ENCODE measurements around the gene MAN1A2. TPM values are rescaled to one million over a fixed set of nuclear protein-coding genes. Genes with fewer than 3 reads are reported as not detected.

Gene MAN1A2
- total RNA-seq, 1 experiment from 2014 or later: 21.0 TPM

GRCh38 chr1:117389284-117389683 lies 22.0 kb downstream of the MAN1A2 start:
- ChIA-PET POLR2A (no interaction called here), CTCF (no interaction called here)

GRCh38 chr1:117389779-117390178 lies 22.5 kb downstream of the MAN1A2 start:
- Mint-ChIP-seq H3K9me3 (ENCODE audit: unreplicated experiment) (no peaks in the 10 kb centered on the region), H3K4me1 (ENCODE audit: low read depth, unreplicated experiment) (peaks cover 10% of the 10 kb centered on the region), H3K27ac (ENCODE audit: unreplicated experiment) (no peak overlapping the region), H3K4me3 (ENCODE audit: unreplicated experiment) (no peak overlapping the region), H3K27me3 (ENCODE audit: insufficient read depth, unreplicated experiment) (no peaks in the 10 kb centered on the region), H3K36me3 (ENCODE audit: insufficient read depth, unreplicated experiment) (peaks cover 4% of the 10 kb centered on the region)
- intact Hi-C loops (cut with micrococcal nuclease; ENCODE audit: unreplicated experiment): no loop called here
- Histone ChIP-seq H3K36me3 (ENCODE audit: control insufficient read depth, insufficient read depth, low read length) (no peaks in the 10 kb centered on the region), H3K4me1 (no peaks in the 10 kb centered on the region), H3K4me3 (ENCODE audit: low read depth, low read length) (no peak overlapping the region), H3K27me3 (replicated peaks; ENCODE audit: control insufficient read depth, insufficient read depth, low read length) (no peaks in the 10 kb centered on the region), H3K9me3 (no peaks in the 10 kb centered on the region)
- POLR2A ChIA-PET: no interaction called here
- no TSS peak for BruUV-seq (replicated peaks)
- CTCF ChIA-PET: no interaction called here
- TF ChIP-seq CTCF (IDR thresholded peaks at IDR 0.05; ENCODE audit: insufficient read depth in 1 of 2, low read depth in 1 of 2, low read length in 1 of 2, severe bottlenecking in 1 of 2, unreplicated experiment in 1 of 2): no peak
- no peak for DNase-seq

More at GRCh38 chr1:117389284-117389683, 22.0 kb downstream of the MAN1A2 start:
- intact Hi-C loops (cut with micrococcal nuclease; ENCODE audit: unreplicated experiment): no loop called here
- Histone ChIP-seq H3K4me3 (ENCODE audit: low read depth, low read length) (no peak overlapping the region), H3K36me3 (ENCODE audit: control insufficient read depth, insufficient read depth, low read length) (no peaks in the 10 kb centered on the region), H3K9me3 (no peaks in the 10 kb centered on the region; the same call in 1 of the 2 replicates), H3K27me3 (replicated peaks; ENCODE audit: control insufficient read depth, insufficient read depth, low read length) (no peaks in the 10 kb centered on the region), H3K4me1 (no peaks in the 10 kb centered on the region)
- no peak overlapping the region for H3K4me3 Mint-ChIP-seq (ENCODE audit: unreplicated experiment)
- H3K27me3 Mint-ChIP-seq (ENCODE audit: insufficient read depth, unreplicated experiment): no peaks in the 10 kb centered on the region
- H3K27ac Mint-ChIP-seq (ENCODE audit: unreplicated experiment): no peak overlapping the region
- no peak for DNase-seq
- TF ChIP-seq CTCF (IDR thresholded peaks at IDR 0.05; ENCODE audit: insufficient read depth in 1 of 2, low read depth in 1 of 2, low read length in 1 of 2, severe bottlenecking in 1 of 2, unreplicated experiment in 1 of 2): no peak
- H3K36me3 Mint-ChIP-seq (ENCODE audit: insufficient read depth, unreplicated experiment): peaks cover 4% of the 10 kb centered on the region
- H3K9me3 Mint-ChIP-seq (ENCODE audit: unreplicated experiment): no peaks in the 10 kb centered on the region
- no TSS peak for BruUV-seq (replicated peaks)
- peaks cover 10% of the 10 kb centered on the region for H3K4me1 Mint-ChIP-seq (ENCODE audit: low read depth, unreplicated experiment)

- Mint-ChIP-seq H3K4me1 (ENCODE audit: low read depth, unreplicated experiment) (peaks cover 10% of the 10 kb centered on the region), H3K27ac (ENCODE audit: unreplicated experiment) (no peak overlapping the region), H3K9me3 (ENCODE audit: unreplicated experiment) (peaks cover 2% of the 10 kb centered on the region), H3K27me3 (ENCODE audit: insufficient read depth, unreplicated experiment) (no peaks in the 10 kb centered on the region), H3K36me3 (ENCODE audit: insufficient read depth, unreplicated experiment) (peaks cover 4% of the 10 kb centered on the region), H3K4me3 (ENCODE audit: unreplicated experiment) (no peak overlapping the region)
- no peak for TF ChIP-seq CTCF (IDR thresholded peaks at IDR 0.05; ENCODE audit: insufficient read depth in 1 of 2, low read depth in 1 of 2, low read length in 1 of 2, severe bottlenecking in 1 of 2, unreplicated experiment in 1 of 2)
- H3K4me3 ChIP-seq (ENCODE audit: low read depth, low read length): no peak overlapping the region
- CTCF ChIA-PET: no interaction called here
- H3K4me1 ChIP-seq: no peaks in the 10 kb centered on the region
- no TSS peak for BruUV-seq (replicated peaks)
- no peaks in the 10 kb centered on the region for H3K36me3 ChIP-seq (ENCODE audit: control insufficient read depth, insufficient read depth, low read length)
- intact Hi-C loops (cut with micrococcal nuclease; ENCODE audit: unreplicated experiment): no loop called here
- H3K9me3 ChIP-seq: no peaks in the 10 kb centered on the region
- POLR2A ChIA-PET: no interaction called here
- DNase-seq: no peak
- H3K27me3 ChIP-seq (replicated peaks; ENCODE audit: control insufficient read depth, insufficient read depth, low read length): no peaks in the 10 kb centered on the region
Observed at GRCh38 chr1:117392771-117393170, 25.5 kb downstream of the MAN1A2 start.

Data from Caco-2 (cell line).